GM23338 (cell line): ENCODE results near the gene DRC7.
A peak's percentile ranks its signal among the peaks of the same experiment; 100 is the strongest.

Experiments used
- CREB1 ChIP-seq: fragments of 250-450 bp; sonication (Bioruptor Pico); IDR thresholded peaks from 2 replicates; pipeline ENCODE4 v1.5.0; 2020; ENCODE audit warnings: low read depth, mild to moderate bottlenecking, moderate library complexity
- ETS1 ChIP-seq: IDR thresholded peaks from 2 replicates; pipeline ENCODE4 v1.6.1; 2016; ENCODE audit warnings: antibody characterized with exemption
- EZH2 ChIP-seq: fragments of 200-600 bp; sonication (generic); IDR thresholded peaks from one replicate; pipeline ENCODE4 v1.8.0; 2017; ENCODE audit warnings: antibody characterized with exemption, mild to moderate bottlenecking, low read depth; ENCODE audit not compliant: unreplicated experiment
- EZH2phosphoT487 ChIP-seq: fragments of 200-600 bp; sonication (generic); IDR thresholded peaks from one replicate; pipeline ENCODE4 v1.8.1; 2018; ENCODE audit warnings: antibody characterized with exemption; ENCODE audit not compliant: unreplicated experiment
- TF ChIP-seq, protein P1 (sequence below), 2 experiments: fragments of 200-600 bp in 1 of 2; sonication (generic) in 1 of 2; conservative IDR thresholded peaks; 2 replicates each; pipeline versions ENCODE4 v1.5.1 to v1.6.1; 2016 to 2017; ENCODE audit warnings: antibody characterized with exemption in 2 of 2, low read depth in 2 of 2, mild to moderate bottlenecking in 2 of 2, moderate library complexity in 1 of 2

GRCh38 chr16:57660715-57661463 is 33.7 kb upstream of the DRC7 start:
- TF ChIP-seq, protein P1, sequence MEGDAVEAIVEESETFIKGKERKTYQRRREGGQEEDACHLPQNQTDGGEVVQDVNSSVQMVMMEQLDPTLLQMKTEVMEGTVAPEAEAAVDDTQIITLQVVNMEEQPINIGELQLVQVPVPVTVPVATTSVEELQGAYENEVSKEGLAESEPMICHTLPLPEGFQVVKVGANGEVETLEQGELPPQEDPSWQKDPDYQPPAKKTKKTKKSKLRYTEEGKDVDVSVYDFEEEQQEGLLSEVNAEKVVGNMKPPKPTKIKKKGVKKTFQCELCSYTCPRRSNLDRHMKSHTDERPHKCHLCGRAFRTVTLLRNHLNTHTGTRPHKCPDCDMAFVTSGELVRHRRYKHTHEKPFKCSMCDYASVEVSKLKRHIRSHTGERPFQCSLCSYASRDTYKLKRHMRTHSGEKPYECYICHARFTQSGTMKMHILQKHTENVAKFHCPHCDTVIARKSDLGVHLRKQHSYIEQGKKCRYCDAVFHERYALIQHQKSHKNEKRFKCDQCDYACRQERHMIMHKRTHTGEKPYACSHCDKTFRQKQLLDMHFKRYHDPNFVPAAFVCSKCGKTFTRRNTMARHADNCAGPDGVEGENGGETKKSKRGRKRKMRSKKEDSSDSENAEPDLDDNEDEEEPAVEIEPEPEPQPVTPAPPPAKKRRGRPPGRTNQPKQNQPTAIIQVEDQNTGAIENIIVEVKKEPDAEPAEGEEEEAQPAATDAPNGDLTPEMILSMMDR (conservative IDR thresholded peaks at IDR 0.05; ENCODE audit: low read depth in 2 of 2), result peak in 1 of 2 experiments; percentile 48; a peak in 2 of 4 replicates
- TF ChIP-seq EZH2phosphoT487 (no peak), EZH2 (no peak), ETS1 (no peak), CREB1 (CRISPR knock-in tag) (no peak)
